ENCODE results near the gene MIER3.

Gene MIER3

DNA sequence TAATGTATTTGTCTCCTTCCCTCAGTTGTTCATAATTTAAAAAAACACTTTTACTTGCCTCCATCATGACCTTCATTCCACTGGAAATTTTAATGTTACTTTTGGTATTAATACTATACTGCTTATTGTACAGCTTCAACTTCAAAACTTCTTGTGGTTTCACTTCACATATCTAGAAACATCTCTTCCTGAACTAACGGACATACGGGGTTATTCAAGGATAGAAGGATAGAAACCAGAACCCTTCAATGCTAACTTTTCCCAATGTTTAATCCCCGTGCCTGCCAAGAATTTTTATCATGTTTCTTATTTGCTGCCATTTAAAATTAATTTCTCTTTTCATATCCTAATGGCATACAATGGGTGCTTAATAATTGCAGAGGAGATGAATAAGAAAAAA is 78.9 kb downstream of the MIER3 start:
- DNase-seq (ENCODE audit: low read depth) = no peak
- H3K4me3 ChIP-seq (ENCODE audit: low read depth, low read length) = no peak overlapping the region
- TF ChIP-seq, protein P1, sequence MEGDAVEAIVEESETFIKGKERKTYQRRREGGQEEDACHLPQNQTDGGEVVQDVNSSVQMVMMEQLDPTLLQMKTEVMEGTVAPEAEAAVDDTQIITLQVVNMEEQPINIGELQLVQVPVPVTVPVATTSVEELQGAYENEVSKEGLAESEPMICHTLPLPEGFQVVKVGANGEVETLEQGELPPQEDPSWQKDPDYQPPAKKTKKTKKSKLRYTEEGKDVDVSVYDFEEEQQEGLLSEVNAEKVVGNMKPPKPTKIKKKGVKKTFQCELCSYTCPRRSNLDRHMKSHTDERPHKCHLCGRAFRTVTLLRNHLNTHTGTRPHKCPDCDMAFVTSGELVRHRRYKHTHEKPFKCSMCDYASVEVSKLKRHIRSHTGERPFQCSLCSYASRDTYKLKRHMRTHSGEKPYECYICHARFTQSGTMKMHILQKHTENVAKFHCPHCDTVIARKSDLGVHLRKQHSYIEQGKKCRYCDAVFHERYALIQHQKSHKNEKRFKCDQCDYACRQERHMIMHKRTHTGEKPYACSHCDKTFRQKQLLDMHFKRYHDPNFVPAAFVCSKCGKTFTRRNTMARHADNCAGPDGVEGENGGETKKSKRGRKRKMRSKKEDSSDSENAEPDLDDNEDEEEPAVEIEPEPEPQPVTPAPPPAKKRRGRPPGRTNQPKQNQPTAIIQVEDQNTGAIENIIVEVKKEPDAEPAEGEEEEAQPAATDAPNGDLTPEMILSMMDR (conservative IDR thresholded peaks at IDR 0.05; ENCODE audit: low read depth, low read length) = no peak

DNA sequence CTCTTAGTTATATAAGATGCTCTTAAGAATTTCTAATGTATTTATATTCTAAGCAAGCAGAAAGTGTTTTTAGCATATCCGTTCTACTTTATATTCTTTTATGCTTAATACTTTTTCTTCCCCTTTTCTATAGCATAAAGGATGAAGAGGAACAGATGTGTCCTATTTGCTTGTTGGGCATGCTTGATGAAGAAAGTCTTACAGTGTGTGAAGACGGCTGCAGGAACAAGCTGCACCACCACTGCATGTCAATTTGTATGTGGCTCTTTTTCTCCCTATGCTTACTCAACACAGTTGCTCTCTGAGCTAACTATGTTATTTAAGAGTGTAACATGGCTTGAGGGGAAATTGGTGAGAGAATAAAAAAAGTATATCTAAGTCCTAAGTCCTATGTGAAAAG is 80.1 kb downstream of the MIER3 start:
- DNase-seq (ENCODE audit: low read depth) = no peak
- no peak overlapping the region for H3K4me3 ChIP-seq (ENCODE audit: low read depth, low read length)
- TF ChIP-seq, protein P1 (conservative IDR thresholded peaks at IDR 0.05; ENCODE audit: low read depth, low read length) = no peak

Measured in choroid plexus epithelial cell (primary cell).